H9 (cell line): ENCODE measurements around the gene ASTN1. TPM values are rescaled to one million over a fixed set of nuclear protein-coding genes. Genes with fewer than 3 reads are reported as not detected.

ENCODE experiments used
- DNase-seq: peaks from one replicate; pipeline ENCODE4 v3.0.0-alpha.2; 2017
- H2AFZ ChIP-seq: one replicate; pipeline ENCODE4 v1.6.1; 2013; ENCODE audit warnings: mild to moderate bottlenecking, low read length, control low read depth, moderate library complexity
- H2AK5ac ChIP-seq: 2 replicates; pipeline ENCODE4 v1.6.1; 2013; ENCODE audit warnings: low read length, control low read depth, mixed read lengths; ENCODE audit not compliant: insufficient read length
- H2BK120ac ChIP-seq: one replicate; pipeline ENCODE4 v1.6.1; 2013; ENCODE audit warnings: low read depth, mild to moderate bottlenecking, low read length, control low read depth, inconsistent platforms; ENCODE audit not compliant: poor library complexity, severe bottlenecking
- H2BK12ac ChIP-seq: 2 replicates; pipeline ENCODE4 v1.6.1; 2013; ENCODE audit warnings: low read length, control low read depth, mixed read lengths, low read depth; ENCODE audit not compliant: insufficient read length
- H2BK15ac ChIP-seq: 2 replicates; pipeline ENCODE4 v1.6.1; 2013; ENCODE audit warnings: low read depth, low read length, control low read depth
- H2BK20ac ChIP-seq: one replicate; pipeline ENCODE4 v1.6.1; 2013; ENCODE audit warnings: low read depth, mild to moderate bottlenecking, low read length, control low read depth, inconsistent platforms; ENCODE audit not compliant: poor library complexity, severe bottlenecking
- H2BK5ac ChIP-seq: 2 replicates; pipeline ENCODE4 v1.6.1; 2013; ENCODE audit warnings: low read length, control low read depth, mixed read lengths; ENCODE audit not compliant: insufficient read length
- H3K14ac ChIP-seq: 2 replicates; pipeline ENCODE4 v1.6.1; 2013; ENCODE audit warnings: low read length, control low read depth; ENCODE audit not compliant: insufficient read depth
- H3K18ac ChIP-seq: 2 replicates; pipeline ENCODE4 v1.6.1; 2013; ENCODE audit warnings: low read depth, mild to moderate bottlenecking, mixed read lengths, low read length, control low read depth; ENCODE audit not compliant: insufficient read length
- H3K23ac ChIP-seq: 2 replicates; pipeline ENCODE4 v1.6.1; 2013; ENCODE audit warnings: low read length, control low read depth, mixed read lengths, low read depth; ENCODE audit not compliant: insufficient read length
- H3K23me2 ChIP-seq: 2 replicates; pipeline ENCODE4 v1.6.1; 2013; ENCODE audit warnings: low read depth, mild to moderate bottlenecking, mixed read lengths, low read length, control low read depth; ENCODE audit not compliant: insufficient read length, poor library complexity, severe bottlenecking
- H3K27ac ChIP-seq: 2 replicates; pipeline ENCODE4 v1.5.1; 2013; ENCODE audit warnings: low read length, control low read depth, mixed read lengths, low read depth; ENCODE audit not compliant: insufficient read length
- H3K27me3 ChIP-seq: 2 replicates; pipeline ENCODE4 v1.6.1; 2013; ENCODE audit warnings: low read length, control low read depth, inconsistent platforms; ENCODE audit not compliant: insufficient read depth
- H3K4ac ChIP-seq: 2 replicates; pipeline ENCODE4 v1.6.1; 2013; ENCODE audit warnings: low read depth, mild to moderate bottlenecking, control low read depth, inconsistent platforms, low read length, moderate library complexity
- H3K4me1 ChIP-seq: 2 replicates; pipeline ENCODE4 v1.6.1; 2013; ENCODE audit warnings: low read length, control low read depth, inconsistent platforms; ENCODE audit not compliant: insufficient read depth
- H3K4me2 ChIP-seq: 2 replicates; pipeline ENCODE4 v1.6.1; 2013; ENCODE audit warnings: low read length, control low read depth, mixed read lengths; ENCODE audit not compliant: insufficient read length, insufficient read depth
- H3K56ac ChIP-seq: 2 replicates; pipeline ENCODE4 v1.6.1; 2013; ENCODE audit warnings: low read depth, mild to moderate bottlenecking, mixed read lengths, low read length, control low read depth; ENCODE audit not compliant: insufficient read length
- H3K79me1 ChIP-seq: 2 replicates; pipeline ENCODE4 v1.6.1; 2013; ENCODE audit warnings: low read depth, mild to moderate bottlenecking, moderate library complexity, low read length, control low read depth, inconsistent platforms; ENCODE audit not compliant: insufficient read depth, poor library complexity, severe bottlenecking
- H3K79me2 ChIP-seq: 2 replicates; pipeline ENCODE4 v1.6.1; 2013; ENCODE audit warnings: low read length, control low read depth, inconsistent platforms; ENCODE audit not compliant: insufficient read depth
- H3K9ac ChIP-seq: 2 replicates; pipeline ENCODE4 v1.6.1; 2013; ENCODE audit warnings: low read length, control low read depth, mixed read lengths; ENCODE audit not compliant: insufficient read length; ENCODE audit errors: extremely low read depth
- H3K9me3 ChIP-seq: one replicate; pipeline ENCODE4 v1.6.1; 2013; ENCODE audit warnings: low read depth, low read length, inconsistent platforms; ENCODE audit not compliant: control insufficient read depth
- H3T11ph ChIP-seq: one replicate; pipeline ENCODE4 v1.6.1; 2013; ENCODE audit warnings: mild to moderate bottlenecking, low read length, control low read depth, inconsistent platforms
- H4K20me1 ChIP-seq: one replicate; pipeline ENCODE4 v1.6.1; 2013; ENCODE audit not compliant: control insufficient read depth, insufficient read length, insufficient read depth
- H4K5ac ChIP-seq: 2 replicates; pipeline ENCODE4 v1.6.1; 2013; ENCODE audit warnings: low read depth, mild to moderate bottlenecking, mixed read lengths, low read length, control low read depth; ENCODE audit not compliant: insufficient read length
- H4K8ac ChIP-seq: replicated peaks from 2 replicates; pipeline ENCODE4 v1.6.1; 2013; ENCODE audit warnings: low read length, control low read depth, mixed read lengths, low read depth; ENCODE audit not compliant: insufficient read length
- H4K91ac ChIP-seq: 2 replicates; pipeline ENCODE4 v1.6.1; 2013; ENCODE audit warnings: low read depth, mild to moderate bottlenecking, moderate library complexity, mixed read lengths, low read length, control low read depth; ENCODE audit not compliant: insufficient read length
- H3K27ac Mint-ChIP-seq, 3 experiments: 2 replicates in 2 of 3; 3 replicates in 1 of 3; pipeline ENCODE4 v1.8.0; 2020 to 2021; ENCODE audit warnings: mixed read lengths in 3 of 3, mild to moderate bottlenecking in 1 of 3, moderate library complexity in 1 of 3
- H3K27me3 Mint-ChIP-seq: 2 replicates; pipeline ENCODE4 v1.8.0; 2021; ENCODE audit warnings: low read depth, mild to moderate bottlenecking, moderate library complexity, mixed read lengths
- H3K36me3 Mint-ChIP-seq, 3 experiments: 2 replicates in 2 of 3; 3 replicates in 1 of 3; pipeline ENCODE4 v1.8.0; 2020 to 2021; ENCODE audit warnings: low read depth in 3 of 3, mixed read lengths in 3 of 3; ENCODE audit not compliant: insufficient read depth in 1 of 3
- H3K4me1 Mint-ChIP-seq, 2 experiments: 2 replicates each; pipeline ENCODE4 v1.8.0; 2020; ENCODE audit warnings: mixed read lengths in 2 of 2
- H3K4me3 Mint-ChIP-seq, 2 experiments: 2 replicates in 1 of 2; 3 replicates in 1 of 2; pipeline ENCODE4 v1.8.0; 2020 to 2021; ENCODE audit warnings: mild to moderate bottlenecking in 2 of 2, mixed read lengths in 2 of 2, moderate library complexity in 1 of 2
- H3K9me3 Mint-ChIP-seq, 2 experiments: 2 replicates in 1 of 2; 3 replicates in 1 of 2; pipeline ENCODE4 v1.8.0; 2020; ENCODE audit warnings: mild to moderate bottlenecking in 2 of 2, mixed read lengths in 2 of 2, moderate library complexity in 1 of 2
- WGBS: extraction: QIAGEN DNeasy Blood & Tissue Kit; methylation state at CpG from one replicate; pipeline ENCODE4 v1.1.7; 2013; ENCODE audit warnings: missing lambda C conversion rate, low lambda C conversion rate, mixed read lengths; ENCODE audit not compliant: insufficient read length; ENCODE audit errors: extremely low coverage; 5-methylcytosine and 5-hydroxymethylcytosine counted together
- total RNA-seq: library from RNA; stranded (reverse); gene quantifications from 2 replicates; pipeline ENCODE4 v1.2.1, GENCODE V29; 2021
- TF ChIP-seq, protein P1 (sequence below): fragments of 200-600 bp; sonication (generic); conservative IDR thresholded peaks from 3 replicates; pipeline ENCODE4 v1.8.0; 2021; ENCODE audit warnings: antibody characterized with exemption, mild to moderate bottlenecking

The ASTN1 gene
- total RNA-seq, 1 experiment from 2014 or later: 0.98 TPM

GRCh38 chr1:177142791-177143271 is 21.7 kb downstream of the ASTN1 start:
- H3K4ac ChIP-seq: no peak overlapping the region
- H3K9me3 Mint-ChIP-seq: no peaks in the 10 kb centered on the region
- no peak overlapping the region for H3T11ph ChIP-seq
- no peak overlapping the region for H2BK12ac ChIP-seq
- H3K36me3 Mint-ChIP-seq: peaks cover 0 to 2% (median 0%) of the 10 kb centered on the region in 3 experiments; a peak in 1 of 7 replicates
- H3K27me3 ChIP-seq: no peaks in the 10 kb centered on the region
- TF ChIP-seq, protein P1, sequence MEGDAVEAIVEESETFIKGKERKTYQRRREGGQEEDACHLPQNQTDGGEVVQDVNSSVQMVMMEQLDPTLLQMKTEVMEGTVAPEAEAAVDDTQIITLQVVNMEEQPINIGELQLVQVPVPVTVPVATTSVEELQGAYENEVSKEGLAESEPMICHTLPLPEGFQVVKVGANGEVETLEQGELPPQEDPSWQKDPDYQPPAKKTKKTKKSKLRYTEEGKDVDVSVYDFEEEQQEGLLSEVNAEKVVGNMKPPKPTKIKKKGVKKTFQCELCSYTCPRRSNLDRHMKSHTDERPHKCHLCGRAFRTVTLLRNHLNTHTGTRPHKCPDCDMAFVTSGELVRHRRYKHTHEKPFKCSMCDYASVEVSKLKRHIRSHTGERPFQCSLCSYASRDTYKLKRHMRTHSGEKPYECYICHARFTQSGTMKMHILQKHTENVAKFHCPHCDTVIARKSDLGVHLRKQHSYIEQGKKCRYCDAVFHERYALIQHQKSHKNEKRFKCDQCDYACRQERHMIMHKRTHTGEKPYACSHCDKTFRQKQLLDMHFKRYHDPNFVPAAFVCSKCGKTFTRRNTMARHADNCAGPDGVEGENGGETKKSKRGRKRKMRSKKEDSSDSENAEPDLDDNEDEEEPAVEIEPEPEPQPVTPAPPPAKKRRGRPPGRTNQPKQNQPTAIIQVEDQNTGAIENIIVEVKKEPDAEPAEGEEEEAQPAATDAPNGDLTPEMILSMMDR: no peak
- no peak overlapping the region for H3K9ac ChIP-seq
- WGBS: no CpG with 5 or more reads among the region's 4 CpGs
- no peaks in the 10 kb centered on the region for H3K9me3 ChIP-seq
- H2BK120ac ChIP-seq: no peak overlapping the region
- DNase-seq: no peak
- H2BK5ac ChIP-seq: no peak overlapping the region
- H2AK5ac ChIP-seq: no peak overlapping the region
- H4K91ac ChIP-seq: no peak overlapping the region
- no peaks in the 10 kb centered on the region for H4K20me1 ChIP-seq
- H4K5ac ChIP-seq: no peak overlapping the region
- no peak overlapping the region for H2BK15ac ChIP-seq
- no peak overlapping the region for H3K4me3 Mint-ChIP-seq
- H3K27me3 Mint-ChIP-seq: no peaks in the 10 kb centered on the region; the same call in 1 of the 2 replicates
- H3K14ac ChIP-seq: no peak overlapping the region
- no peak overlapping the region for H2BK20ac ChIP-seq
- no peak overlapping the region for H3K27ac ChIP-seq
- H3K4me1 Mint-ChIP-seq: peaks cover 11 to 18% of the 10 kb centered on the region in 2 experiments
- no peaks in the 10 kb centered on the region for H3K79me1 ChIP-seq
- peaks cover 5% of the 10 kb centered on the region; the same call in 1 of the 2 replicates for H3K4me1 ChIP-seq
- H2AFZ ChIP-seq: no peak overlapping the region
- no peaks in the 10 kb centered on the region for H3K23me2 ChIP-seq
- H4K8ac ChIP-seq: no peak overlapping the region
- H3K18ac ChIP-seq: no peak overlapping the region
- peak overlapping the region in 1 of 3 experiments; percentile 36; a peak in 1 of 7 replicates for H3K27ac Mint-ChIP-seq
- H3K79me2 ChIP-seq: no peaks in the 10 kb centered on the region
- H3K56ac ChIP-seq: no peak overlapping the region
- H3K4me2 ChIP-seq: no peak overlapping the region
- no peak overlapping the region for H3K23ac ChIP-seq
